ENCODE measurements around the gene CDH24. TPM values are rescaled to one million over a fixed set of nuclear protein-coding genes. Genes with fewer than 3 reads are reported as not detected.
"Not testable (repeated sequence)": the region's sequence is repeated elsewhere in the genome, so short reads cannot be mapped to it uniquely, and the experiment has no call there.

Gene CDH24
- total RNA-seq, 1 experiment from 2014 or later: 9.1 TPM

DNA sequence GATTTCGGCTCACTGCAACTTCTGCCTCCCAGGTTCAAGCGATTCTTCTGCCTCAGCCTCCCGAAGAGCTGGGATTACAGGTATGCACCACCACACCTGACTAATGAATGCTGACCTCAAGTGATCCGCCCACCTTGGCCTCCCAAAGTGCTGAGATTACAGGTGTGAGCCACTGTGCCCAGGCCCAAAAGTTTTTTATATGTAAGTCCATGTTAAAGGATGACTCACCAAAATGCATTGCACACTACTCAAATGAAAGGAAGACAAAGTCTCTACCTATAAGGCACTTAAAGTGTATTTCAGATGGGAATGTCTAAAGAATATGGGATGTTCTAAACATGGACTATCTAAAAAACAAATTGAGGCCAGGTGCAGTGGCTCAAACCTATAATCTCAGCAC is 53.0 kb downstream of the CDH24 start:
- H3K36me3 ChIP-seq; H3K4me3 ChIP-seq; H3K27me3 ChIP-seq (replicated peaks); H3K9me3 ChIP-seq (replicated peaks); H3K27ac ChIP-seq; DNase-seq (ENCODE audit: low read depth in 1 of 2, low spot score in 2 of 2): not testable (repeated sequence)
- H3K4me1 ChIP-seq (replicated peaks): peaks cover 21% of the 10 kb centered on the region

DNA sequence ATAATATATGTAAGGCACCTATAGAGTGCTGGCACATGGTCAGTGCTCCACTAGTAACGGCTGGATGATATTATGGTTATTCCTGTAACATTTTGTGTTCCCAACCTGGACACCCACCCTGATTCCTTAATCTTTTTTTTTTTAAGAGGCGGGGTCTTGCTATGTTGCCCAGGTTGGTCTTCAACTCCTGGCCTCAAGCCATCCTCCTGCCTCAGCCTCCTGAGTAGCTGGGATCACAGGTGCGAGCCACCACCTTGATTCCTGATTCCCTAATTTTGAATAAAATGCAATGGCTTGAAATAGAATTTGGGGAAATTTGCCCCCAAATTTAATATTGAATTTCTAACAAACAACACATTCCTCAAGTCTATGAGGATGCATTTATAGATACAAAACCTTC is 54.7 kb downstream of the CDH24 start:
- peaks cover 11% of the 10 kb centered on the region for H3K4me1 ChIP-seq (replicated peaks)
- no peak overlapping the region for H3K4me3 ChIP-seq
- no peak for DNase-seq (ENCODE audit: low read depth in 1 of 2, low spot score in 2 of 2)
- no peaks in the 10 kb centered on the region for H3K36me3 ChIP-seq
- H3K27ac ChIP-seq: no peak overlapping the region
- H3K9me3 ChIP-seq (replicated peaks): no peaks in the 10 kb centered on the region
- no peaks in the 10 kb centered on the region for H3K27me3 ChIP-seq (replicated peaks)

DNA sequence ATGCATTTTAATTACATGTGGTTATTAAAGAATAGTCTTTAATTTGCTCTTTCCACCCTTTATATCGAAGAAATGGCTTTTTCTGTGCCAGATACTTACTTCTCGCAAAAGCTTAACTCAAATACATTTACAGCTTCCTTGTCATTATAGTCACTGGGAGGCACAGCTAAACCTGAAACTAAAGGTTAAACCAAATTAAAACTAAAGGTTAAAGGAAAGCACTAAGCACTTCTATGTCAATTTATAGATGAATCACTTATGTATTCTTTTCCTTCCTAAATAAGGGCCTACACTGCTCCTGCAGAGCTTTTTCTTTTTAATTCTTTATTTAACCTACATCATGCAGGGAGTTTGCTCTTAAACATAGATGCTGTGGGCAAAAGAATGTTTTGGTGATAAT is 56.5 kb downstream of the CDH24 start:
- no peaks in the 10 kb centered on the region for H3K36me3 ChIP-seq
- no peaks in the 10 kb centered on the region for H3K9me3 ChIP-seq (replicated peaks)
- peaks cover 2% of the 10 kb centered on the region; the same call in 1 of the 2 replicates for H3K4me1 ChIP-seq (replicated peaks)
- no peak overlapping the region for H3K27ac ChIP-seq
- no peak overlapping the region for H3K4me3 ChIP-seq
- no peak for DNase-seq (ENCODE audit: low read depth in 1 of 2, low spot score in 2 of 2)
- no peaks in the 10 kb centered on the region for H3K27me3 ChIP-seq (replicated peaks)

DNA sequence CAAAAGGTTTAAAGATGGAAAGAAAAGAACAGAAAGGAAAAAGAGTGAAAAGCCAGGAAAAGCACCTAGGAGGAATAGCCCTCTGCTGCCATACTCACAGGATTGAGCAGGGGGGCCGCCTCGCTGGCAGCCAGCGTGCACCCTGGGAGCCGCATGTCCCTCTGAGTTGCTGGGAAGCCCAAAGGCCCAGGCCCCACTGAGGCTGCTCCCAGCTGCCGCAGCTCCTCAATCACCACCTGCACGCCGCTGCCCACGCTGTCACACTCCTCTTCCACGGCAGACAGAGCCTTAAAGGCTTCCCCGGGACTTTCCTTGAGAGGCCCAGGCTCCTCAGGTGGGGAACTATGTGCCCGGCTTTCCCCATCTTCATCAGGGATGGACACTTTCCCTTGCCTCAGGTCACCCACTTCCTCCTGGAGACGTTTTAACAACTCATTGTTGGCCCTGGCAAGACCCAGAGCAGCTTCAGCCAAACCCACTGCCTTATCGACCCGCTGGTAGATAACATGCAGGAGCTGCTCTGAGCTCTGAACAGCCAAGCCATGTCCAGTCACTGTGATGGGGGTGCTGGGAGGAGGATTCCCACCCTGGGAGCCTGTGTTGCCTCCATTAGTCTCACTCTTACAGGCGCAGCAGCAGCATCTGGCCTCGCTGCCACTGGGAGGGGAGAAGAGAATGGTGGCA is 58.8 kb downstream of the CDH24 start:
- Histone ChIP-seq H3K9me3 (replicated peaks) (no peaks in the 10 kb centered on the region), H3K27me3 (replicated peaks) (no peaks in the 10 kb centered on the region), H3K4me1 (replicated peaks) (peaks cover 6% of the 10 kb centered on the region), H3K36me3 (0 out of 2 replicates have a peak, but pooled peaks cover 2% of the 10 kb centered on the region), H3K27ac (no peak overlapping the region), H3K4me3 (no peak overlapping the region)
- DNase-seq (ENCODE audit: low read depth in 1 of 2, low spot score in 2 of 2): no peak

DNA sequence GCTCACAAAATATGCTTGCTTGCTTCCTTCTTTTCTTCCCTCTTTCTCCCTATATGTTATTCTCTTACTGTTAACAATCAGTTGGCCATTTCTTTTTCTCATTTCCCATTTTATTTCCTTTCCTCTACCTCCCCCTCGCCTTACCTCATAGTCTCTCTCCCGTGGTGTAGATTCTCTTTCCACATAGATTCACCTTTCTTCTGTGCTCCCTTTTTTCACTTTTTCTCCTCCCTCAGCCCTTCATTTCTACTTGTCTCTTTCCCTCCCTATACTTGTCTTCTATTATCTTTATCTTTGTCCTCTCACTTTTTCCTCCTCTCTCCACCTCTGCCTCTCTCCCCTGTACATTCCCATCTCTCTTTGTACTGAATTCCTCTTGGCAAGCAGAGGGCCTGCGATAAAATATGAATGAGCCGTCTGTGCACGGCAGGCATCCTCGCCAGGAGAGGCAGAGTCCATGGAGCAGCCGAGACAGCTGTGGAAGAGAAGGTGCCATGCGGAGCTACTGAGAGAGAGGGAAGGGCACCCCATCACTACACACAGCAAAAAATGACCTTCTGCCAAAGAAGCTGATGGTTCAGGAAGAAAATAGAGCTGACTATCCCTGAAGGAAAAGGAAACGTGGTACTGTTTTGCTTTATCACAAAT is 59.5 kb downstream of the CDH24 start:
- Histone ChIP-seq H3K27me3 (replicated peaks) (no peaks in the 10 kb centered on the region), H3K9me3 (replicated peaks) (no peaks in the 10 kb centered on the region), H3K36me3 (0 out of 2 replicates have a peak, but pooled peaks cover 2% of the 10 kb centered on the region), H3K4me3 (no peak overlapping the region), H3K27ac (no peak overlapping the region), H3K4me1 (replicated peaks) (peaks cover 6% of the 10 kb centered on the region)
- no peak for DNase-seq (ENCODE audit: low read depth in 1 of 2, low spot score in 2 of 2)

Other genes starting within 250 kb of the CDH24 start
- gene SLC7A7, start 242.1 kb downstream of the CDH24 start, total RNA-seq (2014; rRNA removed; shearing (Covaris generic)): 0.09 and 0.13 TPM in 2 replicates
- gene MRPL52, start 227.6 kb downstream of the CDH24 start, total RNA-seq (2014; rRNA removed; shearing (Covaris generic)): 58.2 and 108 TPM in 2 replicates
- gene MMP14, start 220.9 kb downstream of the CDH24 start, total RNA-seq (2014; rRNA removed; shearing (Covaris generic)): 101 and 117 TPM in 2 replicates
- 37.4 and 41.4 TPM in 2 replicates for gene LRP10, start 185.8 kb downstream of the CDH24 start, total RNA-seq (2014; rRNA removed; shearing (Covaris generic))
- 0.05 TPM in 1 of 2 replicates, not detected in the other for gene REM2, start 174.3 kb downstream of the CDH24 start, total RNA-seq (2014; rRNA removed; shearing (Covaris generic))
- gene RBM23, start 138.4 kb downstream of the CDH24 start, total RNA-seq (2014; rRNA removed; shearing (Covaris generic)): 67.8 and 86.9 TPM in 2 replicates
- 43.9 and 67.8 TPM in 2 replicates for gene PRMT5, start 128.1 kb downstream of the CDH24 start, total RNA-seq (2014; rRNA removed; shearing (Covaris generic))
- 37.3 and 39.5 TPM in 2 replicates for gene HAUS4, start 100.4 kb downstream of the CDH24 start, total RNA-seq (2014; rRNA removed; shearing (Covaris generic))
- 116 and 125 TPM in 2 replicates for gene AJUBA, start 75.0 kb downstream of the CDH24 start, total RNA-seq (2014; rRNA removed; shearing (Covaris generic))
- gene C14orf93, start 47.4 kb downstream of the CDH24 start, total RNA-seq (2014; rRNA removed; shearing (Covaris generic)): 3.2 and 6.5 TPM in 2 replicates
- 226 and 255 TPM in 2 replicates for gene PSMB5, start 22.6 kb downstream of the CDH24 start, total RNA-seq (2014; rRNA removed; shearing (Covaris generic))
- not detected in 2 replicates for gene PSMB11, start 15.3 kb downstream of the CDH24 start, total RNA-seq (2014; rRNA removed; shearing (Covaris generic))
- 34.1 and 68.2 TPM in 2 replicates for gene ACIN1, start 37.6 kb upstream of the CDH24 start, total RNA-seq (2014; rRNA removed; shearing (Covaris generic))
- 33.1 and 37.9 TPM in 2 replicates for gene C14orf119, start 38.0 kb upstream of the CDH24 start, total RNA-seq (2014; rRNA removed; shearing (Covaris generic))
- not detected in 2 replicates for gene CIROP, start 47.5 kb upstream of the CDH24 start, total RNA-seq (2014; rRNA removed; shearing (Covaris generic))
- gene CEBPE, start 61.7 kb upstream of the CDH24 start, total RNA-seq (2014; rRNA removed; shearing (Covaris generic)): not detected in 2 replicates
- 0.45 TPM in 1 of 2 replicates, not detected in the other for gene SLC7A8, start 126.1 kb upstream of the CDH24 start, total RNA-seq (2014; rRNA removed; shearing (Covaris generic))
- not detected in 2 replicates for gene RNF212B, start 180.4 kb upstream of the CDH24 start, total RNA-seq (2014; rRNA removed; shearing (Covaris generic))
- gene HOMEZ, start 228.6 kb upstream of the CDH24 start, total RNA-seq (2014; rRNA removed; shearing (Covaris generic)): 4.9 and 6.1 TPM in 2 replicates
- 1.2 and 2.1 TPM in 2 replicates for gene PPP1R3E, start 245.3 kb upstream of the CDH24 start, total RNA-seq (2014; rRNA removed; shearing (Covaris generic))
- gene BCL2L2, start 249.3 kb upstream of the CDH24 start, total RNA-seq (2014; rRNA removed; shearing (Covaris generic)): 17.4 and 18.0 TPM in 2 replicates

All from SJSA1 (cell line).